ENCODE data around the gene LINC00305. TPM values are rescaled to one million over a fixed set of nuclear protein-coding genes. Genes with fewer than 3 reads are reported as not detected.

LINC00305 gene
- total and polyA plus RNA-seq, 10 of the 15 experiments (the other 5 are each of a cell fraction or from before 2014, with no cell fraction given) = 0.11 to 19.4 (median 0.26) TPM; not detected in 7

DNA sequence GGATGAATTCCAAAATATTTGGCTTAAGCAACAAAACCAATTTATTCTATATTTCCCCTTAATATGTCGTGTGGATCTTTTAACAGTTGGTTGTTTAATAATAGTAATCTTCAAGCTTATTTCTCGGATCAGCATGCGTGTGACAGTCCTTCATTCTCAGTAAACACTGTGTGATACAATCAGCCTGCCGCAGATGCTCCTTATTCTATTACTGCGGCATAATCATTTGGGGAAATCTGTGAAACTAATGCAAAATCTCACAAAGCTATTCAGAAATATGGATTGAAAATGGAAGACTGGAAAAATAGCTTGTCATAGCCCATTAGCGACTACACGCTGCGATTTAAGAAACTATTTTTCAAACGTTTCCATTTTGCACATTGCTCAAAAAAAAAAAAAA lies 36.9 kb downstream of the LINC00305 start:
- ChIA-PET POLR2A (interaction anchor here (0.6 kb wide), 2 partner anchors 209 to 214 kb away, joined by 4 to 6 read pairs; no protein-coding TSS in a partner anchor), SMC1A (ENCODE audit: uncharacterized antibody, unreplicated experiment) (interaction anchor here (0.9 to 3.2 kb wide), 13 partner anchors 8 to 298 kb away, joined by 3 to 14 read pairs (median 3); no protein-coding TSS in a partner anchor), CTCF (interaction anchor here (0.9 to 3.3 kb wide), 6 partner anchors 8 to 298 kb away, joined by 3 to 16 read pairs (median 4); no protein-coding TSS in a partner anchor), RAD21 (ENCODE audit: unreplicated experiment) (interaction anchor here (1.0 to 1.5 kb wide), 4 partner anchors 16 to 297 kb away, joined by 3 to 5 read pairs (median 3); no protein-coding TSS in a partner anchor)
- intact Hi-C loops (cut with micrococcal nuclease; ENCODE audit: unreplicated experiment) (no loop called here), in situ Hi-C loops (cut with MboI) (no loop called here)
- Histone ChIP-seq H3K9ac (ENCODE audit: control insufficient read depth, insufficient read depth, low read length) (no peak overlapping the region), H3K4me3 (no peak overlapping the region), H4K20me1 (ENCODE audit: control insufficient read depth, insufficient read depth) (no peaks in the 10 kb centered on the region), H3K9me3 (replicated peaks; ENCODE audit: control insufficient read depth, insufficient read depth, low read length) (no peaks in the 10 kb centered on the region), H3K4me1 (ENCODE audit: control insufficient read depth, insufficient read depth, low read length) (no peaks in the 10 kb centered on the region), H3K27me3 (replicated peaks in 1 of 2; ENCODE audit: control insufficient read depth in 2 of 2, insufficient read depth in 2 of 2, low read length in 1 of 2) (no peaks in the 10 kb centered on the region; a peak in 1 of 4 replicates), H3K36me3 (ENCODE audit: control insufficient read depth in 2 of 2, insufficient read depth in 2 of 2, low read length in 1 of 2) (no peaks in the 10 kb centered on the region), H2AFZ (ENCODE audit: control insufficient read depth, low read depth, low read length) (no peak overlapping the region), H3K79me2 (ENCODE audit: control insufficient read depth, insufficient read depth, low read length) (no peaks in the 10 kb centered on the region), H3K27ac (ENCODE audit: control insufficient read depth, insufficient read depth) (no peak overlapping the region), H3K4me2 (ENCODE audit: control insufficient read depth, insufficient read depth) (no peak overlapping the region)
- FAIRE-seq (no peak), ATAC-seq (no peak), DNase-seq (ENCODE audit: low read depth, low spot score) (no peak)
- TF ChIP-seq STAT1 (conservative IDR thresholded peaks at IDR 0.05) = no peak
- TF ChIP-seq ZBED1 (IDR thresholded peaks at IDR 0.05; ENCODE audit: borderline replicate concordance) = no peak
- no peak for TF ChIP-seq TCF12 (IDR thresholded peaks at IDR 0.05; ENCODE audit: low read depth, low read length)
- TF ChIP-seq JUND (IDR thresholded peaks at IDR 0.05; ENCODE audit: low read depth, low read length) = no peak
- TF ChIP-seq, protein P1, sequence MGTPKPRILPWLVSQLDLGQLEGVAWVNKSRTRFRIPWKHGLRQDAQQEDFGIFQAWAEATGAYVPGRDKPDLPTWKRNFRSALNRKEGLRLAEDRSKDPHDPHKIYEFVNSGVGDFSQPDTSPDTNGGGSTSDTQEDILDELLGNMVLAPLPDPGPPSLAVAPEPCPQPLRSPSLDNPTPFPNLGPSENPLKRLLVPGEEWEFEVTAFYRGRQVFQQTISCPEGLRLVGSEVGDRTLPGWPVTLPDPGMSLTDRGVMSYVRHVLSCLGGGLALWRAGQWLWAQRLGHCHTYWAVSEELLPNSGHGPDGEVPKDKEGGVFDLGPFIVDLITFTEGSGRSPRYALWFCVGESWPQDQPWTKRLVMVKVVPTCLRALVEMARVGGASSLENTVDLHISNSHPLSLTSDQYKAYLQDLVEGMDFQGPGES (IDR thresholded peaks at IDR 0.05) = no peak
- TF ChIP-seq KLF5 (IDR thresholded peaks at IDR 0.05; ENCODE audit: partially characterized antibody) = no peak
- TF ChIP-seq TARDBP (IDR thresholded peaks at IDR 0.05; ENCODE audit: borderline replicate concordance) = no peak
- no peak for TF ChIP-seq STAT3 (IDR thresholded peaks at IDR 0.05; ENCODE audit: low read depth, low read length)
- TF ChIP-seq CHD1 (IDR thresholded peaks at IDR 0.05; ENCODE audit: low read depth, low read length) = no peak
- no peak for TF ChIP-seq SMAD1 (IDR thresholded peaks at IDR 0.05; ENCODE audit: low read depth, partially characterized antibody)
- TF ChIP-seq CBFB (IDR thresholded peaks at IDR 0.05; ENCODE audit: low read depth) = no peak
- no peak for TF ChIP-seq ETV6 (conservative IDR thresholded peaks at IDR 0.05 in 1 of 2, IDR thresholded peaks at IDR 0.05 in 1 of 2; ENCODE audit: borderline replicate concordance in 1 of 2, low read depth in 1 of 2)
- no peak for TF ChIP-seq BHLHE40 (IDR thresholded peaks at IDR 0.05; ENCODE audit: borderline replicate concordance in 1 of 2, low read depth in 2 of 2, low read length in 1 of 2)
- TF ChIP-seq POLR2AphosphoS2 (IDR thresholded peaks at IDR 0.05; ENCODE audit: low read depth, low read length) = no peak
- no peak for TF ChIP-seq ZNF384 (IDR thresholded peaks at IDR 0.05; ENCODE audit: borderline replicate concordance, low read depth, low read length)
- 46% methylated on average over 9 of the region's 9 CpGs for whole genome bisulfite sequencing (ENCODE audit: insufficient coverage, insufficient replicate concordance, low lambda C conversion rate, missing lambda C conversion rate)
- BruUV-seq (replicated peaks) = no TSS peak

Data from GM12878 (cell line).